Measurements from ENCODE around the gene KCTD20.

Gene KCTD20

GRCh38 chr6:36499918-36500317, 57.1 kb downstream of the KCTD20 start:
- DNase-seq = no peak

GRCh38 chr6:36501686-36502085, 58.9 kb downstream of the KCTD20 start:
- DNase-seq = no peak

GRCh38 chr6:36504181-36504580, 61.4 kb downstream of the KCTD20 start:
- no peak for DNase-seq

- no peak for DNase-seq
Measured at GRCh38 chr6:36504982-36505381, 62.2 kb downstream of the KCTD20 start.

- DNase-seq = no peak
Measured at GRCh38 chr6:36505744-36506534, 63.1 kb downstream of the KCTD20 start.

- no peak for DNase-seq
Measured at GRCh38 chr6:36506611-36507010, 63.8 kb downstream of the KCTD20 start.

GRCh38 chr6:36508532-36508931, 65.7 kb downstream of the KCTD20 start:
- no peak for DNase-seq

GRCh38 chr6:36510365-36510764, 67.6 kb downstream of the KCTD20 start:
- DNase-seq = no peak

GRCh38 chr6:36514554-36515456, 72.0 kb downstream of the KCTD20 start:
- peak; percentile 11 for DNase-seq

- peak; percentile 40 for DNase-seq
Measured at GRCh38 chr6:36515844-36516243, 73.0 kb downstream of the KCTD20 start.

- no peak for DNase-seq
Measured at GRCh38 chr6:36516559-36516958, 73.8 kb downstream of the KCTD20 start.

GRCh38 chr6:36516988-36517387, 74.2 kb downstream of the KCTD20 start:
- no peak for DNase-seq

- DNase-seq = no peak
Measured at GRCh38 chr6:36517408-36517807, 74.6 kb downstream of the KCTD20 start.

- DNase-seq = peak; percentile 15
Measured at GRCh38 chr6:36519352-36519751, 76.6 kb downstream of the KCTD20 start.

- no peak for DNase-seq
Measured at GRCh38 chr6:36523451-36523850, 80.7 kb downstream of the KCTD20 start.

- DNase-seq = no peak
Measured at GRCh38 chr6:36523936-36524499, 81.2 kb downstream of the KCTD20 start.

- no peak for DNase-seq
Measured at GRCh38 chr6:36524871-36525270, 82.1 kb downstream of the KCTD20 start.

GRCh38 chr6:36525346-36525745, 82.5 kb downstream of the KCTD20 start:
- peak; percentile 10 for DNase-seq

- no peak for DNase-seq
Measured at GRCh38 chr6:36526066-36526465, 83.3 kb downstream of the KCTD20 start.

- no peak for DNase-seq
Measured at GRCh38 chr6:36533321-36533720, 90.5 kb downstream of the KCTD20 start.

- no peak for DNase-seq
Measured at GRCh38 chr6:36536873-36537547, 94.2 kb downstream of the KCTD20 start.

GRCh38 chr6:36539814-36540568, 97.2 kb downstream of the KCTD20 start:
- no peak for DNase-seq
